Mesenteric fat pad (tissue), 1 donor: ENCODE data around the gene MAML2. TPM values are rescaled to one million over a fixed set of nuclear protein-coding genes. Genes with fewer than 3 reads are reported as not detected.
"Not testable (repeated sequence)": the region's sequence is repeated elsewhere in the genome, so short reads cannot be mapped to it uniquely, and the experiment has no call there.

Experiments used
- DNase-seq: peaks from one replicate; pipeline ENCODE4 v3.0.0-alpha.2; 2020; ENCODE audit warnings: low spot score
- total RNA-seq: library from RNA; stranded (reverse); fragmentation: NEBNext Ultra II Directional; extraction: Animal tissue kit (Norgen Biotek cat#: 25700); gene quantifications from one replicate; pipeline ENCODE4 v1.2.1, GENCODE V29; 2021
- donor health status: DM: yes; HTN: yes; CAD: no.

Gene MAML2
- total RNA-seq, 1 donor from 2014 or later: 19.9 TPM

- no peak for DNase-seq
Observed at GRCh38 chr11:96191752-96192151, 151.2 kb downstream of the MAML2 start.

- no peak for DNase-seq
Observed at GRCh38 chr11:96189351-96189750, 153.6 kb downstream of the MAML2 start.

GRCh38 chr11:96188243-96189006 lies 154.6 kb downstream of the MAML2 start:
- DNase-seq: no peak

DNA sequence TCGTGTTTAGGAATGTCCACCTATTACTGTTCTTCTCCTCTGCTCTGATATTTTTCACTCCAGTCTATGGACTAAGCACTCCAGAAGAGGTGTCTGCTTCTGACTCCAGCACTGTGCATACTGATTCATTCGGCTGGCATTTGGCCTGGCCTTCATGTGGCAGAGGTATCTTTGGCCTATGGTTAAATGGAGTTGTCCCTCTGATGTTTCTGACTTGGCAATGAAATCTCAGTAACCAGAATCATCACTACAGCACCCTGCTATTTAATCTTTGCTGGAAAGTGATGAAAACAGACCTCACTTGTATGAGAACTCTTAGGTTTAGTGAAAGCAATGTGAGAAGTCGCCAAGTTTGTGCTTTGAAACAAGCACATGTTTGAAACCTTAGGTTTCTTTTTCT lies 155.2 kb downstream of the MAML2 start:
- DNase-seq: no peak

DNA sequence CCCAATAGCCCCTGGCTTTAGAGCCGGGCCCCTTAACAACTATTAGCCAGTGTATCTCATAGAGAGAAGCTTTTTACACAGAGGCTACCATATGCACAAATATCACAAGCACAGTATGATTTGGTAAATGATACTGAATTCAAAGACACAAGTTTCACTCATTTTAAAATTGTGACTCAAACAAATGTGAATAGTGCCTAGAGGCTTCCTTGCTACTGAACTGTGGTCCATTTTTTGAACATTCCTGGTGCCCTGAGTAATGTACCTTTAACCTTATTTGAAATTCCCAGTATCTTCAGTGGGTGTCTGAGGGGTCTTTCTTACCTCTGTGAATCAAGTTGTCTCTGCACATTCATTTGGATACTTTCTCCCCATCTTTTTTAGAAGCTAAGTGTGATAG lies 156.2 kb downstream of the MAML2 start:
- no peak for DNase-seq

DNA sequence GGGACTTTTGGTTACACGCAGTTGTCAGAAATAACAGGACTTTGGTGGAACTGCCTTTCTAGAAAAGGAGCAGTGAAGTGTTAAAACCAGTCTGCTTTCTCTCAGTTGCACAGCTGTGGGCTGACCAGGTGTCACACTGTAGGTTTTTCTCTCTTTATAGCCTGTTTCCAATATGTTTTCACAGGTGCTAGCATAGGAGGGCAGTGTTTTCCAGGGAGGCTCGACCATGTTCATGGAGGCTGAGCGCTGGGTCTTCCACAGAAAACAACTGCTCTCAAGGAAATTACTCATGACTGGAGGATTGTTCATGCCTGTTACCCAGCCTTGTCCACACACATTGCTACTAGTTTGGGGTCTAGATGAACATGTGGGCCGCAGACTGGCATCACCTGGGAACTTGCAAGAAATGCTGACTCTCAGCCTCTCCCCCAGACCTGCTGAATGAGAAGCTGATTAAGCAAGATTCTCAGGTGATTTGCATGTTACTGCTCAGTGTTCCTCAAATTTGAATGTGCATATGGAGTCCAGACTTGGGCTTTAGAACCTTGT lies 157.7 kb downstream of the MAML2 start:
- DNase-seq: no peak

- not testable (repeated sequence) for DNase-seq
Observed at GRCh38 chr11:96180937-96181336, 162.1 kb downstream of the MAML2 start.

GRCh38 chr11:96180341-96180740 lies 162.7 kb downstream of the MAML2 start:
- DNase-seq: no peak

DNA sequence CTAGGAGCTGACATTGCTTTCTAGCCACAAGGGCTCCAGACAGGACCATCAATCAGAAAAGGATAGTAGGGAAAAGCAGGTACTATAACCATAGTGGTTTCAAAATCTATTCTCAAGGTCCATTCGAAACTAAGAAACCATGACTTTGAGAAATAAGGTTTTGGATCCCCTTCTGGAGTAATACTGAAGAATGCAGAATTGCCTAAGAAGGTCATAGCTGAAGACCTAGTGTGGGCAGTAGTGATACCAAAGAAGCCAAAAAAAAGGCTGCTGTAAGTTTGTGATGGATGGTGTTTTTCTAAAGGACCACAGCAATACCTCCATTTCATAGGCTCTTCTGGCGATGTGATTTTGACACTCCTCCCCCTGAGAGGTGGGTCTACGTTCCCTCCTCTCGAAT lies 163.1 kb downstream of the MAML2 start:
- DNase-seq: no peak

GRCh38 chr11:96178887-96179279 lies 164.1 kb downstream of the MAML2 start:
- no peak for DNase-seq

GRCh38 chr11:96178049-96178886 lies 164.7 kb downstream of the MAML2 start:
- no peak for DNase-seq

GRCh38 chr11:96177146-96177545 lies 165.8 kb downstream of the MAML2 start:
- no peak for DNase-seq

DNA sequence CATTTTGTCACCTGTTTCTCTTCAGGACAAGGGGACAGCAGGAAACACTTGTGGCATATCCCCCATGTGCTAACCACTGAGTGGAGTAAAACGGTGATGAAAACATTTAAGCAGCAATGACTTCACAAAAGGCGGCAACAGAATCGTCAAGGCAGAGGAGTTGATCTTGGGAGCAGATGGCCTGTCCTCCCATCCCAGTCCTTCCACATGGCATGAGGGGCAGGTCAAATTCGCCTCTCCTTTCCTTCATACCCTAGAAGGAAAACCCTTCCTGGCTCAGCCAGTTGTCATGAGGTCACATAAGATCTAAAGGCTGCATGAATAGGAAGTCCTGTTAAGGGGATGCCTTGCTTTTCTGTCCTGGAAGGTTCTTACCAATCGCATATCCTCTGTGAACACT lies 169.1 kb downstream of the MAML2 start:
- no peak for DNase-seq

DNA sequence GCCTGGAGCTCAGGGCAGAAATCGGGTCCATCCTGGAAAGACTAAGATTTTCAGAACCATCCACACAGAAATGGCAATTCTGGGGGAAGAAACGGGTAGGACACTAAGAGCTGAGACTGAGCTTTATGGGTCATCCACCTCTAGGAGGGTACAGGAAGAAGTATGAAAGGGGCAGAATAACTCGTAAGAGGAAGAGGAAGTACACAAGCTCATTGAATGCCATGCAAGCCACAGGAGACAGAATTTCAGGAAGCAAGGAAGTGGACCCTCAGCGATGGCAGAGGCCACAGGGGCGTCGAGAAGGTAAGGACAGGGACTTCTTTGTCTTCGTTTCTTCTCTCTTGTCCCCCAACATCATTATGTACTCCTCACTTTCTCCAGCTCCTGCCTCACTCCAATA lies 169.6 kb downstream of the MAML2 start:
- no peak for DNase-seq

DNA sequence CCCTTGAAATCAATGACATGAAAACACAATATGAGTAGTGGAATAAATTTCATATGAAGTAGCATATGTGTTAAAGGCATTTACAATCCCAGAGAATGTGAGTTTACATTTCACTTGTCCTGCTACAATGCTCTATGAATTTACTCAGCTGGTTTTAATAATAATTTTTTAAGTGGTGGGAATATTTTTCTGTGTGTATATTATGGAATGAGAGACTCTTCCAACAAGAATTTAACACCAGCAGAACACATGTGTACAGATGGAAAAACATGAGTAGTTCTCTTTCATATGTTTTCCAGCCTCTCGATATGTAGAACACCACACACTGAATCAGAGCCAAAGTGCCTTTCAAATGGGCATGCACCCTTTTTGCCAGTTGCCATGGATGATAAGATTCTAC lies 170.4 kb downstream of the MAML2 start:
- DNase-seq: no peak

GRCh38 chr11:96169250-96169649 lies 173.7 kb downstream of the MAML2 start:
- no peak for DNase-seq

- DNase-seq: no peak
Observed at GRCh38 chr11:96168623-96169022, 174.4 kb downstream of the MAML2 start.

- no peak for DNase-seq
Observed at GRCh38 chr11:96167787-96168186, 175.2 kb downstream of the MAML2 start.

GRCh38 chr11:96167203-96167758 lies 175.7 kb downstream of the MAML2 start:
- DNase-seq: no peak

- DNase-seq: no peak
Observed at GRCh38 chr11:96162816-96163499, 180.0 kb downstream of the MAML2 start.

DNA sequence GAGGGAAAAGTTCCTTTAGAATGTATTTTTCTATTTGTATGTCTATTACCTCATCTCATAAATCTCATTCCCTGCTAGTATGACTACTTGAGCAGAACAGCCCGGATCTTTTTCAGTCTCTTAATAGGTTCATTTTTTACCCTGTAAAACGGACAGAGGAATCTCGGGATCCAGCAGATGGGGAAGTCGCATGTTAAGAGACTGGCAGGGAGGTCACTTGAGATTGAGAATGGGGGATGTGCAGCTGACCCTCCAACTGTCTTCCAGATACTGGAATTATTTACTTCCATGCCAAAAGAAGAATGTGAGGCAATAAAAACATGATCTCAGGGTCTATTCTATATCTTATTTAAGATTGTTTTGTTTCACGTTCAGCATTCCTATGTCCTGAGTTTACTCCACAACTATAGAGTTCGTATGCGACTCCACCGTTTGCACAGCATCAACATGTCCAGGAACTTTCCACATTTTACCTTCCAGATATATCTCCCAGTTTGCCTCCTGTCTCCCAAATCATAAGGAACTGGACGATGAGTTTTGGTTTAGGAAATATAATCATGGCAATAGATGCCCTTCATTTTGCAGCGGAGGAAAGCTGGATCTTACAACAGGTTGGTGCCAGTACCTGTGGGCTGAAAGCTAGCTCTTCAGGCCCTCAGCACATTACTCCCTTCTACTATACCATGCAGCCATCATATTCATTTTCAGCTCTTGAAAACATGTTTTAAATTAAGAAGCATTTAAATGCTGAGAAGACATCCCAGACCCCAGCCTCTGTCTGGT lies 181.5 kb downstream of the MAML2 start:
- no peak for DNase-seq
